Activated naive CD4-positive, alpha-beta T cell treated with anti-CD3 and anti-CD28 coated beads, Interleukin-2, amount 10 ng/mL, durations not matched to agents 7 days and 5 days (primary cell): ENCODE results near the gene EXD3.
"Not testable (repeated sequence)": the region's sequence is repeated elsewhere in the genome, so short reads cannot be mapped to it uniquely, and the experiment has no call there.

Source experiments
- CTCF ChIA-PET: fragments of 350-600 bp; sonication (Branson Sonifier 250); formaldehyde crosslinking; loops from one replicate; lab custom pipeline; 2021; ENCODE audit warnings: antibody characterized with exemption; lab: Charles Lee
- DNase-seq: peaks from one replicate; pipeline ENCODE4 v3.0.0-alpha.2; 2020
- H3K27ac Mint-ChIP-seq: one replicate; pipeline ENCODE4 v1.8.0; 2021; ENCODE audit warnings: mild to moderate bottlenecking, moderate library complexity, mixed read lengths
- H3K27me3 Mint-ChIP-seq: one replicate; pipeline ENCODE4 v1.8.0; 2021; ENCODE audit warnings: mild to moderate bottlenecking, mixed read lengths
- H3K36me3 Mint-ChIP-seq: one replicate; pipeline ENCODE4 v1.8.0; 2021; ENCODE audit warnings: mixed read lengths
- H3K4me1 Mint-ChIP-seq: one replicate; pipeline ENCODE4 v1.8.0; 2021; ENCODE audit warnings: mixed read lengths
- H3K4me3 Mint-ChIP-seq: one replicate; pipeline ENCODE4 v1.8.0; 2021; ENCODE audit warnings: mild to moderate bottlenecking, moderate library complexity, mixed read lengths
- H3K9me3 Mint-ChIP-seq: one replicate; pipeline ENCODE4 v1.8.0; 2021; ENCODE audit warnings: mixed read lengths

The EXD3 gene

GRCh38 chr9:137386507-137387113 lies 36.4 kb downstream of the EXD3 start:
- Mint-ChIP-seq H3K27ac (peak overlapping the region; percentile 89), H3K4me1 (peaks cover 18% of the 10 kb centered on the region)
- H3K4me3 Mint-ChIP-seq, H3K36me3 Mint-ChIP-seq, DNase-seq, CTCF ChIA-PET, H3K27me3 Mint-ChIP-seq, H3K9me3 Mint-ChIP-seq: not testable (repeated sequence)

GRCh38 chr9:137385061-137385655 lies 37.8 kb downstream of the EXD3 start:
- CTCF ChIA-PET, result no interaction called here
- Mint-ChIP-seq H3K27ac (peak overlapping the region; percentile 55), H3K27me3 (no peaks in the 10 kb centered on the region), H3K4me1 (peaks cover 15% of the 10 kb centered on the region), H3K4me3 (no peak overlapping the region), H3K9me3 (no peaks in the 10 kb centered on the region), H3K36me3 (no peaks in the 10 kb centered on the region)
- DNase-seq, result no peak

- no peak overlapping the region for H3K4me3 Mint-ChIP-seq
- H3K4me1 Mint-ChIP-seq, result peaks cover 15% of the 10 kb centered on the region
- CTCF ChIA-PET, result interaction anchor here (1.2 kb wide), 1 partner anchor 38 kb away, joined by 6 read pairs; the partner anchor contains the start of gene EXD3
- no peak overlapping the region for H3K27ac Mint-ChIP-seq
- H3K27me3 Mint-ChIP-seq, result no peaks in the 10 kb centered on the region
- DNase-seq, result no peak
- peaks cover 3% of the 10 kb centered on the region for H3K9me3 Mint-ChIP-seq
- H3K36me3 Mint-ChIP-seq, result no peaks in the 10 kb centered on the region
Measured at GRCh38 chr9:137383784-137384756, 38.9 kb downstream of the EXD3 start.

- DNase-seq, result no peak
- CTCF ChIA-PET, result interaction anchor here (1.2 kb wide), 1 partner anchor 39 kb away, joined by 6 read pairs; the partner anchor contains the start of gene EXD3
- H3K27ac Mint-ChIP-seq, result no peak overlapping the region
- no peaks in the 10 kb centered on the region for H3K36me3 Mint-ChIP-seq
- peaks cover 15% of the 10 kb centered on the region for H3K4me1 Mint-ChIP-seq
- H3K27me3 Mint-ChIP-seq, result no peaks in the 10 kb centered on the region
- peaks cover 8% of the 10 kb centered on the region for H3K9me3 Mint-ChIP-seq
- H3K4me3 Mint-ChIP-seq, result no peak overlapping the region
Measured at GRCh38 chr9:137383081-137383783, 39.7 kb downstream of the EXD3 start.

- H3K27ac Mint-ChIP-seq, result no peak overlapping the region
- peaks cover 8% of the 10 kb centered on the region for H3K9me3 Mint-ChIP-seq
- DNase-seq, result no peak
- no peaks in the 10 kb centered on the region for H3K27me3 Mint-ChIP-seq
- no peak overlapping the region for H3K4me3 Mint-ChIP-seq
- H3K4me1 Mint-ChIP-seq, result peaks cover 11% of the 10 kb centered on the region
- CTCF ChIA-PET, result interaction anchor here (1.2 kb wide), 1 partner anchor 40 kb away, joined by 6 read pairs; the partner anchor contains the start of gene EXD3
- H3K36me3 Mint-ChIP-seq, result no peaks in the 10 kb centered on the region
Measured at GRCh38 chr9:137382444-137383080, 40.4 kb downstream of the EXD3 start.

- no peak for DNase-seq
- Mint-ChIP-seq H3K9me3 (peaks cover 8% of the 10 kb centered on the region), H3K4me1 (peaks cover 4% of the 10 kb centered on the region), H3K27me3 (no peaks in the 10 kb centered on the region), H3K4me3 (no peak overlapping the region), H3K27ac (no peak overlapping the region), H3K36me3 (no peaks in the 10 kb centered on the region)
- CTCF ChIA-PET, result no interaction called here
Measured at GRCh38 chr9:137381501-137382443, 41.2 kb downstream of the EXD3 start.

GRCh38 chr9:137380606-137381005 lies 42.4 kb downstream of the EXD3 start:
- no peak overlapping the region for H3K27ac Mint-ChIP-seq
- H3K36me3 Mint-ChIP-seq, result no peaks in the 10 kb centered on the region
- H3K4me3 Mint-ChIP-seq, result no peak overlapping the region
- H3K4me1 Mint-ChIP-seq, result no peaks in the 10 kb centered on the region
- CTCF ChIA-PET, result no interaction called here
- DNase-seq, result no peak
- H3K9me3 Mint-ChIP-seq, result peaks cover 11% of the 10 kb centered on the region
- H3K27me3 Mint-ChIP-seq, result no peaks in the 10 kb centered on the region

GRCh38 chr9:137380171-137380570 lies 42.8 kb downstream of the EXD3 start:
- Mint-ChIP-seq H3K4me3 (no peak overlapping the region), H3K9me3 (peaks cover 13% of the 10 kb centered on the region), H3K36me3 (no peaks in the 10 kb centered on the region), H3K27ac (no peak overlapping the region), H3K4me1 (no peaks in the 10 kb centered on the region), H3K27me3 (no peaks in the 10 kb centered on the region)
- CTCF ChIA-PET, result no interaction called here
- no peak for DNase-seq

GRCh38 chr9:137379761-137380161 lies 43.2 kb downstream of the EXD3 start:
- Mint-ChIP-seq H3K36me3 (no peaks in the 10 kb centered on the region), H3K9me3 (peaks cover 13% of the 10 kb centered on the region), H3K4me3 (no peak overlapping the region), H3K27ac (no peak overlapping the region), H3K27me3 (no peaks in the 10 kb centered on the region), H3K4me1 (no peaks in the 10 kb centered on the region)
- CTCF ChIA-PET, result no interaction called here
- no peak for DNase-seq

- H3K4me1 Mint-ChIP-seq, H3K4me3 Mint-ChIP-seq, DNase-seq, CTCF ChIA-PET, H3K36me3 Mint-ChIP-seq, H3K27me3 Mint-ChIP-seq: not testable (repeated sequence)
- peaks cover 13% of the 10 kb centered on the region for H3K9me3 Mint-ChIP-seq
- peak overlapping the region; percentile 56 for H3K27ac Mint-ChIP-seq
Measured at GRCh38 chr9:137378688-137379410, 44.1 kb downstream of the EXD3 start.

- peaks cover 13% of the 10 kb centered on the region for H3K9me3 Mint-ChIP-seq
- no peaks in the 10 kb centered on the region for H3K4me1 Mint-ChIP-seq
- no peak overlapping the region for H3K27ac Mint-ChIP-seq
- no peaks in the 10 kb centered on the region for H3K36me3 Mint-ChIP-seq
- no peak for DNase-seq
- H3K4me3 Mint-ChIP-seq, result no peak overlapping the region
- CTCF ChIA-PET, result no interaction called here
- H3K27me3 Mint-ChIP-seq, result no peaks in the 10 kb centered on the region
Measured at GRCh38 chr9:137376386-137376785, 46.6 kb downstream of the EXD3 start.

- Mint-ChIP-seq H3K4me3 (no peak overlapping the region), H3K36me3 (no peaks in the 10 kb centered on the region), H3K4me1 (no peaks in the 10 kb centered on the region), H3K27ac (no peak overlapping the region), H3K9me3 (peaks cover 13% of the 10 kb centered on the region), H3K27me3 (no peaks in the 10 kb centered on the region)
- DNase-seq, result no peak
- CTCF ChIA-PET, result interaction anchor here (1.4 kb wide), 1 partner anchor 74 kb away, joined by 4 read pairs; the partner anchor contains the start of gene NRARP
Measured at GRCh38 chr9:137375321-137376058, 47.5 kb downstream of the EXD3 start.
